ENCODE results near the gene PLEKHM2. TPM values are rescaled to one million over a fixed set of nuclear protein-coding genes. Genes with fewer than 3 reads are reported as not detected.

The PLEKHM2 gene
- total and polyA plus RNA-seq, 12 donors = 63.7 to 106 (median 76.7) TPM

GRCh38 chr1:15683345-15684039 is 628 bp upstream of the PLEKHM2 start:
- Histone ChIP-seq H3K27ac (peak overlapping the region; percentile 81 to 99 (median 96)), H3K27me3 (no peaks in the 10 kb centered on the region), H3K9me3 (no peaks in the 10 kb centered on the region), H3K4me1 (peaks cover 3 to 73% (median 35%) of the 10 kb centered on the region in 9 donors), H3K36me3 (peaks cover 0 to 4% (median 0%) of the 10 kb centered on the region in 9 donors), H3K4me3 (peak overlapping the region; percentile 41 to 98 (median 90))
- intact Hi-C loops (cut with DNase I) = loop anchor here in 1 of 10 donors (10.0 kb wide), 1 partner anchor 51 kb away; the partner anchor contains the start of gene SLC25A34
- no peak for TF ChIP-seq CTCF (IDR thresholded peaks at IDR 0.05)
- WGBS, 2 donors = 42 to 43% methylated on average over 18 of the region's 18 CpGs
- ATAC-seq (peak in 4 of 8 donors; percentile 1 to 38 (median 7)), DNase-seq (no peak)

- H3K9me3 ChIP-seq = no peaks in the 10 kb centered on the region
- peaks cover 0 to 12% (median 0%) of the 10 kb centered on the region in 9 donors for H3K36me3 ChIP-seq
- H3K27me3 ChIP-seq = no peaks in the 10 kb centered on the region
- WGBS, 2 donors = 1% methylated on average over 50 to 66 of the region's 72 CpGs
- DNase-seq (peak; percentile 43 to 47), ATAC-seq (peak; percentile 19 to 57 (median 38))
- H3K4me3 ChIP-seq = peak overlapping the region; percentile 61 to 98 (median 94)
- H3K27ac ChIP-seq = peak overlapping the region; percentile 77 to 99 (median 94)
- H3K4me1 ChIP-seq = peaks cover 3 to 69% (median 35%) of the 10 kb centered on the region in 9 donors
- intact Hi-C loops (cut with DNase I) = loop anchor here in 1 of 10 donors (10.0 kb wide), 1 partner anchor 50 kb away; the partner anchor contains the start of gene SLC25A34
- peak in 3 of 9 donors; percentile 7 to 15 (median 14) for TF ChIP-seq CTCF (IDR thresholded peaks at IDR 0.05)
Measured at GRCh38 chr1:15684468-15685291, 560 bp downstream of the PLEKHM2 start.

GRCh38 chr1:15685820-15686219 is 1.7 kb downstream of the PLEKHM2 start:
- no peaks in the 10 kb centered on the region for H3K9me3 ChIP-seq
- H3K4me1 ChIP-seq = peaks cover 3 to 64% (median 44%) of the 10 kb centered on the region in 9 donors
- DNase-seq (no peak), ATAC-seq (no peak)
- H3K36me3 ChIP-seq = peaks cover 0 to 17% (median 0%) of the 10 kb centered on the region in 9 donors
- no peak for TF ChIP-seq CTCF (IDR thresholded peaks at IDR 0.05)
- H3K4me3 ChIP-seq = peak overlapping the region in 9 of 10 donors; percentile 66 to 98 (median 94)
- peak overlapping the region in 7 of 10 donors; percentile 91 to 97 (median 95) for H3K27ac ChIP-seq
- H3K27me3 ChIP-seq = no peaks in the 10 kb centered on the region
- intact Hi-C loops (cut with DNase I) = loop anchor here in 1 of 10 donors (10.0 kb wide), 1 partner anchor 49 kb away; the partner anchor contains the start of gene SLC25A34
- whole genome bisulfite sequencing, 2 donors = 45 to 56% methylated on average over 4 of the region's 4 CpGs

GRCh38 chr1:15687446-15687845 is 3.3 kb downstream of the PLEKHM2 start:
- Histone ChIP-seq H3K4me3 (no peak overlapping the region), H3K9me3 (no peaks in the 10 kb centered on the region), H3K36me3 (peaks cover 0 to 17% (median 0%) of the 10 kb centered on the region in 9 donors), H3K4me1 (peaks cover 13 to 66% (median 51%) of the 10 kb centered on the region in 9 donors), H3K27ac (peak overlapping the region in 1 of 10 donors; percentile 36), H3K27me3 (no peaks in the 10 kb centered on the region)
- no peak for TF ChIP-seq CTCF (IDR thresholded peaks at IDR 0.05)
- DNase-seq = no peak
- intact Hi-C loops (cut with DNase I) = loop anchor here in 1 of 10 donors (10.0 kb wide), 1 partner anchor 47 kb away; the partner anchor contains the start of gene SLC25A34
- no peak for ATAC-seq
- WGBS, 2 donors = 85 to 87% methylated on average over 2 of the region's 2 CpGs
